Aorta (tissue), 5 donors: ENCODE results near the gene PLLP. TPM values are rescaled to one million over a fixed set of nuclear protein-coding genes. Genes with fewer than 3 reads are reported as not detected.

Experiments used
- ATAC-seq: fragments of 200-7000 bp; cut with Tn5 transposase; one replicate; pipeline ENCODE4 v1.9.1; 2022; ENCODE audit warnings: moderate library complexity; ENCODE audit not compliant: low FRiP score
- DNase-seq, 2 donors: peaks; one replicate each; pipeline ENCODE4 v3.0.0-alpha.2; 2020
- H3K27ac ChIP-seq, 2 donors: one replicate each; pipeline ENCODE4 v1.5.1; 2013; ENCODE audit warnings: low read length in 2 of 2, mild to moderate bottlenecking in 2 of 2, moderate library complexity in 2 of 2, control low read depth in 1 of 2, inconsistent platforms in 1 of 2, low read depth in 1 of 2
- H3K27me3 ChIP-seq, 2 donors: one replicate each; pipeline ENCODE4 v1.6.1; 2013; ENCODE audit warnings: control low read depth in 1 of 2, low read length in 1 of 2, mild to moderate bottlenecking in 1 of 2, moderate library complexity in 1 of 2; ENCODE audit not compliant: insufficient read depth in 2 of 2, control insufficient read depth in 1 of 2
- H3K36me3 ChIP-seq, 2 donors: one replicate each; pipeline ENCODE4 v1.6.1; 2013; ENCODE audit warnings: control low read depth in 1 of 2, low read length in 1 of 2, mild to moderate bottlenecking in 1 of 2; ENCODE audit not compliant: insufficient read depth in 2 of 2, control insufficient read depth in 1 of 2
- H3K4me1 ChIP-seq, 2 donors: one replicate each; pipeline ENCODE4 v1.6.1; 2013; ENCODE audit warnings: low read length in 2 of 2, control low read depth in 1 of 2, mild to moderate bottlenecking in 1 of 2, moderate library complexity in 1 of 2; ENCODE audit not compliant: insufficient read depth in 2 of 2, control insufficient read depth in 1 of 2
- H3K4me3 ChIP-seq, 2 donors: one replicate each; pipeline ENCODE4 v1.5.1; 2013; ENCODE audit warnings: low read length in 2 of 2, control low read depth in 1 of 2, mild to moderate bottlenecking in 1 of 2
- H3K9me3 ChIP-seq: one replicate; pipeline ENCODE4 v1.6.1; 2013; ENCODE audit warnings: mild to moderate bottlenecking, low read length; ENCODE audit not compliant: control insufficient read depth
- WGBS, 2 donors: extraction: QIAGEN DNeasy Blood & Tissue Kit; methylation state at CpG; one replicate each; pipeline ENCODE4 v1.1.7; 2013; 5-methylcytosine and 5-hydroxymethylcytosine counted together
- intact Hi-C, 2 donors: fragments of 100-400 bp; cut with DNase I; formaldehyde crosslinking; loops; one replicate each; pipeline versions ENCODE4 v1.14.2 to v1.15.0; 2022
- polyA plus RNA-seq, 2 donors: library from polyadenylated mRNA; stranded (reverse); fragments of 200-250 nt; gene quantifications; one replicate each; pipeline ENCODE4 v1.2.3, GENCODE V29; 2013
- total RNA-seq, 2 donors: library from RNA; stranded (reverse); fragmentation: NEBNext Ultra II Directional; extraction: Animal tissue kit (Norgen Biotek cat#: 25700); gene quantifications; one replicate each; pipeline ENCODE4 v1.2.1, GENCODE V29; 2021
- donor health status: healthy with polysubstance abuse.
- donor health status: Bipolar disorder and iron deficiency.
- donor health status: DM: no; HTN: no; CAD: no.
- donor health status: DM: no; HTN: no; CAD: no.
- donor health status: DM: yes; HTN: yes; CAD: no.

PLLP gene
- total and polyA plus RNA-seq, 4 donors: 2.2 to 7.6 (median 2.8) TPM

DNA sequence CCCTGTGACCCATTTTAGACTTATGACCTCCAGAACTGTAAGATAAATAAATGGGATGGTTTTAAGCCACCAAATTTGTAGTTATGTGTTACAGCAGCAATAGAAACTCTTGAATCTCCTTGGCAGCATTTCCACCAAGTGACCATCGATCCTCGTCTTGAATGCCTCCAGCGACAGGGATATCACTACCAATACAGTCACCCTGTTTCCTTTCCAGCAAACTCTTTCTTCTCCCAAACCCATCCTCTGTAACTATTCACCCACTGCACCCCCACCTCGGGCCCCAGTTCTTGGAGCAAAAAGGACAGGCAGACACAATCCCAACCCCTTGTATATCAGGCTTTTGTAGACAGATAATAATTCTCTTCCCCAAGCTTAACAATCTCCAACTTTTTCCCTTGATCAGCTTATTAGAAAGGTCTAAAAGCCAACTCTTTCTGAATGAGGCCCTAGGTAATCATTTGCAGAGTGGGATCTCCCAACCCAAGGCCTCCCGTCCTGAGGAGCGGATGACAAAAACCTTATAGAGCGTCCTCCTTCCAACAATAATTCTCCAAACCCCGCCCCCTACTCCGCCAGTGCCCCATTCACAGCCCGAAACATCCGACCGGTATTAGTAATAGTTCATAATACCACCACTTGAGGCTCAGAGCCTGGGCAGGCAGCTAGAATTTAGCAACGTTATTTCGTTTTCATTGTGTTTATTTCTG is 14.7 kb upstream of the PLLP start:
- peak; percentile 50 to 74 for DNase-seq
- Histone ChIP-seq H3K4me3 (peak overlapping the region; percentile 9 to 44), H3K9me3 (no peaks in the 10 kb centered on the region), H3K27me3 (no peaks in the 10 kb centered on the region), H3K27ac (peak overlapping the region; percentile 87 to 92), H3K4me1 (peaks cover 0 to 3% of the 10 kb centered on the region in 2 donors), H3K36me3 (no peaks in the 10 kb centered on the region)
- WGBS, 2 donors: 12 to 13% methylated on average over 14 of the region's 14 CpGs
- intact Hi-C loops: loop anchor here (2.0 to 10.0 kb wide), 4 partner anchors 54 to 214 kb away; partner anchors contain the start of genes ARL2BP (in 1 of the 2), CPNE2 (in 1 of the 2), PSME3IP1 (in 1 of the 2) and RSPRY1 (in 1 of the 2)
- ATAC-seq: peak; percentile 44

DNA sequence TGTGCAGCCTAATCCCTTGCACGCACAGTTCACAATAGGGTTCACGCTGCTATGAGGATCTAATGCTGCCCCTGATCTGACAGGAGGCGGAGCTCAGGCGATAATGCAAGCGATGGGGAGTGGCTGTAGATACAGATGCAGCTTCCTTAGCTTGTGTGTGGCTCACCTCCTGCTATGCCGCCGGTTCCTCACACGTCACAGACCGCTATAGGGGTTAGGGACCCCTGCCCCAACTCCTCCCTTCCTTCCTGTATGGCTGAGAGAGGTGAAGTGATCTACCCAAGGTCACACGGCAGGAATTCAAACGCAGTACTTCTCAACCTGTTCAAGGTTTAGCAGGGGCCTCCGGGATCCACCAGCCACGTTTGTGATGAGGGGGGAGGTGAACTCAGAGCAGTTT is 13.4 kb upstream of the PLLP start:
- H3K9me3 ChIP-seq: no peaks in the 10 kb centered on the region
- no peak for ATAC-seq

DNA sequence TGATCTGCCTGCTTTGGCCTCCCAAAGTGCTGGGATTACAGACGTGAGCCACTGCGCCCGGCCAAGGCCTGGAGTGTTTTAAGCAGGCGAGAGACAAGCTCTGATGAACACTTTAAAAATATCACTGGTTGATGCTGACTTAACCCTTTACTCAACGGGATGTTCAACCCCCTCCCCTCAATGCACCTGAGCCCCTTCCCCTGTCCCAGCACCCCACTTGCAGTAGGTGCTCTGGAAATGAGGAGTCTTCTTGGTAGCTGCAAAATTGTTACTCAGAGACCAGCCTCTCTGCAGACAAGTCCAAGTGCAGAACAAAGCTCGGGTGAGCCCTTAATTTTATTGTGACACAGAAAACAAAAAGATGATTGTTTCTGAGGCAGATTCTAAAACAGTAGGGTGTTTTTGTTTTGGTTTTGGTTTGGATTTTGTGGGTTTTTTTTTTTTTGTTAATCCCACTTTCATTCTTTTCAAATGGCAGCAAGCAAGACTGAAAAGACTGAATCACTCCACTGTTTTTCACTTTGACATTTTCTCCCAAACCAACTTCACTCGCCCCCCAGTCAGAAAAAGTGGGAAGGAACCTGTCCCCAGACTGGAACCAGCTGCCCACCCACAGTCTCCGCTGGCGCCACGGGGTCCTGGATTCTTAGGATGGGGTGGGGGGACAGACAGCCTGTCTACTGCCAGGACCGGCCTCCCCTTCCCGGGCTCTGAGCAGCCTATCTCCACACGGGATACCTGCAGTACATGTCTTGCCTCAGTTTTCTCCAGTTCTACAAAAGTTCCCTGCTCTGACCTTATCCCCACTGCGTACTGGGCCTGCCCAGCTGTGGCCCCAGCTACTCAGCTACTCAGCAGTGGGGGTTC is 5.2 kb upstream of the PLLP start:
- Histone ChIP-seq H3K27me3 (no peaks in the 10 kb centered on the region), H3K4me3 (no peak overlapping the region), H3K36me3 (no peaks in the 10 kb centered on the region), H3K4me1 (no peaks in the 10 kb centered on the region), H3K27ac (no peak overlapping the region), H3K9me3 (no peaks in the 10 kb centered on the region)
- WGBS, 2 donors: 77 to 79% methylated on average over 14 of the region's 14 CpGs
- intact Hi-C loops: loop anchor here in 1 of 2 donors (10.0 kb wide), 1 partner anchor 205 kb away; no protein-coding TSS in a partner anchor
- no peak for ATAC-seq
- peak in 1 of 2 donors; percentile 51 for DNase-seq

More for the DNA sequence above, 13.4 kb upstream of the PLLP start:
- DNase-seq: peak in 1 of 2 donors; percentile 59
- intact Hi-C loops: loop anchor here (2.0 to 10.0 kb wide), 4 partner anchors 53 to 213 kb away; partner anchors contain the start of genes ARL2BP (in 1 of the 2), CPNE2 (in 1 of the 2), PSME3IP1 (in 1 of the 2) and RSPRY1 (in 1 of the 2)
- 65 to 74% methylated on average over 13 of the region's 13 CpGs for WGBS, 2 donors
- H3K27ac ChIP-seq: no peak overlapping the region
- no peaks in the 10 kb centered on the region for H3K36me3 ChIP-seq
- no peaks in the 10 kb centered on the region for H3K27me3 ChIP-seq
- H3K4me3 ChIP-seq: no peak overlapping the region
- peaks cover 0 to 3% of the 10 kb centered on the region in 2 donors for H3K4me1 ChIP-seq

DNA sequence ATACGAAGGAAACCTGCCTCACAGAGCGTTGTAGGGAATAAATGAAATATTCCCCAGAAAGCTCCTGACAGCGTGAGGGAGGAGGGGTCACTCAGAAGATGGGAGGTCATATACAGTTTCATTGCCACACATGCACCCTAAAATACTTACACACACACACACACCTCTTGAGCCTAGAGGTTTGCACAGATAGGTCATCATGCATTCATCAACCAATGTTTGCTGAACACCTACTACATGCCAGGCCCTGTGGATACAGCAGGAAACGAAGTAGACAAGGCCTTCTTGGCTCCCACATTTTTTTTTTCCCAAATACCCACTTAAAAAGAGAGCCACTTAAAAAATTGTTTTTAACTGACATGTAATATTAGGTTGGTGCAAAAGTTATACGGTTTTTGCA is 907 bp upstream of the PLLP start:
- Histone ChIP-seq H3K4me3 (no peak overlapping the region), H3K27ac (no peak overlapping the region), H3K36me3 (no peaks in the 10 kb centered on the region), H3K9me3 (no peaks in the 10 kb centered on the region), H3K4me1 (no peaks in the 10 kb centered on the region), H3K27me3 (no peaks in the 10 kb centered on the region)
- 78 to 81% methylated on average over 5 of the region's 5 CpGs for WGBS, 2 donors
- DNase-seq (no peak), ATAC-seq (no peak)
- intact Hi-C loops: no loop called here

DNA sequence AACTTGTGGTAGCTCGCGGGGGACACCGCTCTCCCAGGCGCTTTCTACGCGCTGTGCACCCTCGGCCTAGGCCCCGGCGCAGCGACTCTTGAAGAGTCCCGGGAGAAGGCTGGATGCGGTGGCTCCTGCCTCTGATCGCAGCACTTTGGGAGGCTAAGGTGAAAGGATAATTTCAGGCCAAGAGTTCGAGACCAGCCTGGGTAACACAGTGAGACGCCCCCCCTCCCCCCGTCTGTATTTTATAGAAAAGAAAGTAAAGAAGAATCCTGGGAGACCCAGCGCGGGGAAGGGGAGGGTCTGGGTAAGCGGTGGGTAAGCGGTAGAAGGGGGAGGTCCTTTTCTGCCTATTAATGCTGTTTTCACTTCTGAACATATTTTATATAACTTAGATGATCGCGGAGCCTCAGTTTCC is 486 bp upstream of the PLLP start:
- WGBS, 2 donors: 14 to 15% methylated on average over 22 of the region's 22 CpGs
- H3K27ac ChIP-seq: no peak overlapping the region
- ATAC-seq: no peak

DNA sequence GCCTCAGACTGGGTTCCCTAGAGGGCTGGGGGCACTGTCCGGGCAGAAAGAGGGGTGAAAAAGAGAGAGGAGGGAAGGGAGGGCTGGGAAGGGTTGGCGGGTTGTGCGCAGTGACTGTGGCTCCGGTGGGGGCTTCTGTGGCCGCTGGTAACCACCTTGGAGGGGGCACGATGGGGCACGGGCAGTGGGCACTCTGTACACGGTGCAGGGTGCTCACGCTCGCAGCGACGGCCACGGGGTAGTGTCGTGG is 588 bp downstream of the PLLP start:
- ATAC-seq: no peak

More for the DNA sequence above, 486 bp upstream of the PLLP start:
- Histone ChIP-seq H3K4me1 (no peaks in the 10 kb centered on the region), H3K27me3 (no peaks in the 10 kb centered on the region), H3K36me3 (no peaks in the 10 kb centered on the region), H3K9me3 (no peaks in the 10 kb centered on the region), H3K4me3 (peak overlapping the region; percentile 16 to 37)
- intact Hi-C loops: no loop called here
- DNase-seq: no peak

DNA sequence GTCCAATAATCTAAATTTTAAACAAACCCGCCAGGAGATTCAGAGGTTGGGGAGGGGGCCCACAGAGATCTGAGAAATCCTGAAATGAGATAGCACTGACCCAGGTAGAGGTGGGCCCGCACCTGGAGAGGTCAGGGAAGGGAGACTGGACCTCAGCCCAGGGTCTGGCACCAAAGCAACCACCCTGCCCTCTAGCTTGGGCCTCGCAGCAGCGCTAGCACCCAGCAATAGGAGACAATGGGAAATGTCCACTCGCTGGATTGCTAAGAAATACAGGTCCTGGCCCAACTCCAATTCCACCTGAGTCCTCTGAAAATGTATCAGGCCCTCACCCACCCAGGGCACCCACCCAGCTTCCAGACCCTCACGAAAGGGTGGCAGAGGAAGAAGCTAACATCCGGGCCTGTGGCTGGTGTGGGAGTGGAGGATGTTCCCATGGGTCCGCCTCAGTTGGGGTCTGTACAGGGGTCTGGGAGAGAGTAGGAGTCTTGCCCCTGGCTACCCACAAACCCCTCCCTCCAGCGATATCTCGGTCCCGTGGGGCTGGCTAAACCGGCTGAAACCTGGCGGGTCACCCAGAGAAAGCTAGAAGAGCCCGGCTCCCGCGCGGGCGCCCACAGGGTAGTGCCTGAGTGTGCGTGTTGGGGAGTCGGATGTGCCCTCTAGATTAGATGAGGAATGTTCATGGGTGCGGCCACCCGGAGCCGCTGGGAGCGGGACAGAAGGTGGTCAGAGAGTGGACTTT is 1.1 kb downstream of the PLLP start:
- H3K27ac ChIP-seq: no peak overlapping the region
- 72 to 77% methylated on average over 24 of the region's 24 CpGs for WGBS, 2 donors
- no peaks in the 10 kb centered on the region for H3K36me3 ChIP-seq
- H3K9me3 ChIP-seq: no peaks in the 10 kb centered on the region
- H3K4me3 ChIP-seq: no peak overlapping the region
- no peak for ATAC-seq
- H3K4me1 ChIP-seq: no peaks in the 10 kb centered on the region
- H3K27me3 ChIP-seq: no peaks in the 10 kb centered on the region
- intact Hi-C loops: no loop called here
- DNase-seq: peak in 1 of 2 donors; percentile 73

More for the DNA sequence above, 588 bp downstream of the PLLP start:
- no peaks in the 10 kb centered on the region for H3K27me3 ChIP-seq
- no peak overlapping the region for H3K27ac ChIP-seq
- H3K4me1 ChIP-seq: no peaks in the 10 kb centered on the region
- no peak overlapping the region for H3K4me3 ChIP-seq
- peak in 1 of 2 donors; percentile 73 for DNase-seq
- H3K9me3 ChIP-seq: no peaks in the 10 kb centered on the region
- WGBS, 2 donors: 14 to 19% methylated on average over 13 to 14 of the region's 14 CpGs
- H3K36me3 ChIP-seq: no peaks in the 10 kb centered on the region
- intact Hi-C loops: no loop called here

DNA sequence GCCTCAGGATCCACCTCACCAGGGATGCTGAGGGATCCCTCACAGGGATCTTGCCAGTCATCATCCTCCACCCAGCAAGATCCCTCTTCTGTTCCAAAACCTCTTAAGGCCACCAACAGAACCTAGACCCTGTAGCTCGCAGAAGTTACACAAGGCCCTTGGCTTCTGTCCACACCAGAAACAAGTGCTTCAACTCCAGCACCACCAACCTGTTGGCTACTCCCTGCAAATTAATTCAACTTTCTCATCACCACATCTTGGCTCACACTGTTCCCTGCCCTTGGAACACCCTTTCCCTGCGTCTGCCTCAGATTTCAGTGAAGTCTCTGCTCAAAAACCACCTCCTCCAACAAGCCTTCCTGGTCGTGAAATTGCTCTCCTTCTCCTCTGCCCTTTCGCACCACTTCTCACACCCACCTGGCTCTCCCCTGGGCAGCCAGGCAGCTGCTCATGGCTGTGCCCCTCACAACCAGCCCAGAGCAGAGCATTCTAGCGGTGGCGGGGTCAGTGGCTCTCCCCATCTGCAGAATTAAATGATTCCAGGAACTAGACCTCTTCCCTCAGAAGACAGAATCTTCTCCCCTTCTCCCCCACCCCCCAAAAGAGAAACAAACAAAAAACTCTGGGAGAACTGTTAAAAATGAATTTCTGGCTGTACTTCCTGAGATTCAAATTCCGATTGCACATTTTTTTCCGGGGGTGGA is 1.8 kb downstream of the PLLP start:
- H3K27me3 ChIP-seq: no peaks in the 10 kb centered on the region
- no peaks in the 10 kb centered on the region for H3K36me3 ChIP-seq
- no peak overlapping the region for H3K4me3 ChIP-seq
- H3K4me1 ChIP-seq: no peaks in the 10 kb centered on the region
- ATAC-seq (no peak), DNase-seq (peak in 1 of 2 donors; percentile 57)
- intact Hi-C loops: no loop called here
- H3K9me3 ChIP-seq: no peaks in the 10 kb centered on the region
- H3K27ac ChIP-seq: no peak overlapping the region
- 75 to 76% methylated on average over 8 of the region's 8 CpGs for WGBS, 2 donors
